Neural crest cell (in vitro differentiated cells): ENCODE data around the gene MYLK2. TPM values are rescaled to one million over a fixed set of nuclear protein-coding genes. Genes with fewer than 3 reads are reported as not detected.
"Not testable (repeated sequence)": the region's sequence is repeated elsewhere in the genome, so short reads cannot be mapped to it uniquely, and the experiment has no call there.

Experiments
- DNase-seq: peaks from one replicate; pipeline ENCODE4 v3.0.0; 2021; ENCODE audit warnings: low read depth, mixed read lengths, low spot score
- H3K27ac Mint-ChIP-seq: one replicate; pipeline ENCODE4 v1.8.0; 2021; ENCODE audit warnings: mild to moderate bottlenecking, mixed read lengths; ENCODE audit not compliant: unreplicated experiment
- H3K27me3 Mint-ChIP-seq: 2 replicates; pipeline ENCODE4 v1.8.0; 2021; ENCODE audit warnings: low read depth, mild to moderate bottlenecking, mixed read lengths
- H3K36me3 Mint-ChIP-seq: 2 replicates; pipeline ENCODE4 v1.8.0; 2021; ENCODE audit warnings: low read depth, mild to moderate bottlenecking, mixed read lengths
- H3K4me1 Mint-ChIP-seq: 2 replicates; pipeline ENCODE4 v1.8.0; 2021; ENCODE audit warnings: mixed read lengths
- H3K4me3 Mint-ChIP-seq: one replicate; pipeline ENCODE4 v1.8.0; 2021; ENCODE audit warnings: mild to moderate bottlenecking, mixed read lengths
- H3K9me3 Mint-ChIP-seq: 2 replicates; pipeline ENCODE4 v1.8.0; 2021; ENCODE audit warnings: mixed read lengths
- total RNA-seq: library from RNA; stranded (reverse); gene quantifications from 2 replicates; pipeline ENCODE4 v1.2.1, GENCODE V29; 2021
- TF ChIP-seq, protein P1 (sequence below): fragments of 200-600 bp; sonication (generic); conservative IDR thresholded peaks from 2 replicates; pipeline ENCODE4 v1.5.0; 2021; ENCODE audit warnings: antibody characterized with exemption, mild to moderate bottlenecking

The MYLK2 gene
- total RNA-seq, 1 donor from 2014 or later = 1.6 TPM

DNA sequence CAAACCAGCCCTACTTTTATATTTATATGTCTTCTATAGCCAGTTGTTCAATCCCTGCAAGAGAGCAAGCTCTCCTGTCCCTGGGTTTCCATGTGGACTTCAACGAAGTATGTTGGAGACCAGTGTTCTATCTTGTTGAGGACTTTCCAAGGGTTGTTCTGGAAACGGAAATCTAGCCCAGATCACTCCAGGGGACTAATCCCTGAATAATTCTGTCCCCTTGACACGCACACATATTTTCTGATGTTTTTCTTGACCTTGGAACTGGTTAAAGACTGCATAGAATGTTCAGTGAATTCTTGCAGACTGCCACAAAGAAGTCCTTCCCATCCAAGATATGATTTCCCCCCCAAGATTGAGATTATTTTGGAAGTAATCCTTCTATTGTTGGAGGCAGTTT is 9.5 kb upstream of the MYLK2 start:
- DNase-seq = no peak
- peaks cover 28% of the 10 kb centered on the region for H3K4me1 Mint-ChIP-seq
- H3K27ac Mint-ChIP-seq = no peak overlapping the region
- no peaks in the 10 kb centered on the region for H3K27me3 Mint-ChIP-seq
- peaks cover 7% of the 10 kb centered on the region for H3K36me3 Mint-ChIP-seq
- TF ChIP-seq, protein P1, sequence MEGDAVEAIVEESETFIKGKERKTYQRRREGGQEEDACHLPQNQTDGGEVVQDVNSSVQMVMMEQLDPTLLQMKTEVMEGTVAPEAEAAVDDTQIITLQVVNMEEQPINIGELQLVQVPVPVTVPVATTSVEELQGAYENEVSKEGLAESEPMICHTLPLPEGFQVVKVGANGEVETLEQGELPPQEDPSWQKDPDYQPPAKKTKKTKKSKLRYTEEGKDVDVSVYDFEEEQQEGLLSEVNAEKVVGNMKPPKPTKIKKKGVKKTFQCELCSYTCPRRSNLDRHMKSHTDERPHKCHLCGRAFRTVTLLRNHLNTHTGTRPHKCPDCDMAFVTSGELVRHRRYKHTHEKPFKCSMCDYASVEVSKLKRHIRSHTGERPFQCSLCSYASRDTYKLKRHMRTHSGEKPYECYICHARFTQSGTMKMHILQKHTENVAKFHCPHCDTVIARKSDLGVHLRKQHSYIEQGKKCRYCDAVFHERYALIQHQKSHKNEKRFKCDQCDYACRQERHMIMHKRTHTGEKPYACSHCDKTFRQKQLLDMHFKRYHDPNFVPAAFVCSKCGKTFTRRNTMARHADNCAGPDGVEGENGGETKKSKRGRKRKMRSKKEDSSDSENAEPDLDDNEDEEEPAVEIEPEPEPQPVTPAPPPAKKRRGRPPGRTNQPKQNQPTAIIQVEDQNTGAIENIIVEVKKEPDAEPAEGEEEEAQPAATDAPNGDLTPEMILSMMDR = no peak
- H3K4me3 Mint-ChIP-seq = no peak overlapping the region
- H3K9me3 Mint-ChIP-seq = no peaks in the 10 kb centered on the region

DNA sequence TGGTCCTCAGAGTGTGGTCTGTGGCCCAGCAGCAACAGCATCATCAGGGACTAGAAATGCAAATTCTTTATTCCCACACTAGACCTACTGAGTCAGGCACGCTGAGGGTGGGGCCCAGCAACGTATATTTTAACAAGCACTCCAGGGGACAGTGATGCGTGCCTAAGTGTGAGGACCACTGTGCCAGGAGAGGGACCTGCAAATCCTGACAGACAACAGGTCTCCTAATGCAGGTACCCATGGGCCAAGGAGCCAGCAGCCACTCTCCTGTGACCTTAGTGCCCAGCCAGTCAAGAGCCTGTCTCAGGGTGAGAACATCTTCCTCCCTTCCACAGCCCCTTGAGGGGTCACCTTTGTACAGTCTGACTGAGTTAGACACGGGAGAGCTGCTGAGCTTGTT is 8.0 kb upstream of the MYLK2 start:
- Mint-ChIP-seq H3K27me3 (no peaks in the 10 kb centered on the region), H3K27ac (no peak overlapping the region), H3K36me3 (peaks cover 5% of the 10 kb centered on the region), H3K4me1 (peaks cover 28% of the 10 kb centered on the region), H3K4me3 (no peak overlapping the region), H3K9me3 (no peaks in the 10 kb centered on the region)
- DNase-seq = no peak
- TF ChIP-seq, protein P1 = no peak

DNA sequence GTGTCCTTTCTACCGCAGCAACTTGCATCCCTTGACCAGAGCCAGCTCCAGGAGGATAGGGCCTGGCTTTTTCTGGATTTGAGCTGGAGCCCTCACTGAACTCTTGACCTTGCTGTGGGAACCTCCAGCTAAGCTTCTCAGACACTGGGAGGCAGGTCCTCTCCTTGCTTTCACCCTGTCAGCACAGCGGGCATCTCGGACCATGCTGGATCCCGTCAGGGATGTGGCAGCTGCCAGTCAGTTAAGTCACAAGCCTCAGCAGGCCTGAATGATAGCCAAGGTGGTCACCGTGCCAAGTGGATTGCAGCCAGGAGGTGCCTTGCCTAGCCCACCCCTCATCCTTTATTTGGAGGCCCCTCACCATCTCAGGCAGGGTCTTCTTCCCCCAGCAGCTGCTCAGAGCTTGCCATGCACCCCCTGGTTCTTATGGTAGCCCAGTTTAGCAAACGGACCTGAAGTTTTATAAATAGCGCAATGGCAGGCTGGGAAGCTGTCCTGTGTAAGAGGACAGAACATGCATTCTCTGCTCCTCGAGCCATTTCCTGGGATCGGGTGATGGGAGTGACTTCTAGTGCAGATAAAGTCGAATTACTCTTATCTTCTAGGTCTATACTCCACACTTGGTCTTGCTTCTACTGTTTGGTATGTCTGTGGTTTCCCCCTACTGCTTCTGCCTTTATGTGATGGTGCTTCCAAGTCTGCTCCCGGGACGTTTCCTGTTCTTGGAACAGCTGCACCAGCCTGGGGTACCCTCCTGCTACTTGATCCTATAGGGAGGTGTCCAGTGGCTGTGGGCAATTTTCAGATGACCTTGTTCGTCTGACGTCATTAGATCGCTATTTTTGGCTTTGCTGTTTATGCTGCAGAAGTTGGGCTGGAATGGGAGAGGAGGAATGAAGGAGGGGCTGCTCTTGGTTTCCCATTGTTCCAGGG is 7.1 kb upstream of the MYLK2 start:
- peaks cover 2% of the 10 kb centered on the region for H3K36me3 Mint-ChIP-seq
- TF ChIP-seq, protein P1 = no peak
- no peaks in the 10 kb centered on the region for H3K9me3 Mint-ChIP-seq
- H3K27ac Mint-ChIP-seq = peak overlapping the region; percentile 45
- DNase-seq = no peak
- H3K4me1 Mint-ChIP-seq = peaks cover 28% of the 10 kb centered on the region
- no peak overlapping the region for H3K4me3 Mint-ChIP-seq
- H3K27me3 Mint-ChIP-seq = no peaks in the 10 kb centered on the region

DNA sequence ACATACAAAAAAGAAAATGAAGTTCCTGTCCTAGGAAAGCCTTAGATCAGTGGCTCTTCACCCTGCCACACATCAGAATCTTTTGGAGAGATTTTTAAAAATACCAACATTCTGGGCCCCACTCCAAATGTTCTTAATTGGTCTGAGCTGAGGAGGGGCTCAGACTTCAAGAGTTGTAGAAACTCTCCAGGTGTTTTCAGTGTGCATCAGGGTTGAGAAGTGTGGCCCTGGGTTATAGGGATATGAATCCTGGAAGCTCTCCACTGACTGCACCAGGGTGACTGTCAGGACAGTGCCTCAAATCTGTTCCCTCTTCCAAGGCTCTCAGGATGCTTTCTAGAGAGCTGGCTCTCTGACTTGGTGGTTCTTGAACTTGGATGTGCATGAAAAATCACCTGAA is 5.5 kb upstream of the MYLK2 start:
- Mint-ChIP-seq H3K4me3 (no peak overlapping the region), H3K36me3 (peaks cover 2% of the 10 kb centered on the region), H3K9me3 (no peaks in the 10 kb centered on the region), H3K4me1 (peaks cover 23% of the 10 kb centered on the region), H3K27ac (no peak overlapping the region), H3K27me3 (no peaks in the 10 kb centered on the region)
- TF ChIP-seq, protein P1 = no peak
- no peak for DNase-seq

DNA sequence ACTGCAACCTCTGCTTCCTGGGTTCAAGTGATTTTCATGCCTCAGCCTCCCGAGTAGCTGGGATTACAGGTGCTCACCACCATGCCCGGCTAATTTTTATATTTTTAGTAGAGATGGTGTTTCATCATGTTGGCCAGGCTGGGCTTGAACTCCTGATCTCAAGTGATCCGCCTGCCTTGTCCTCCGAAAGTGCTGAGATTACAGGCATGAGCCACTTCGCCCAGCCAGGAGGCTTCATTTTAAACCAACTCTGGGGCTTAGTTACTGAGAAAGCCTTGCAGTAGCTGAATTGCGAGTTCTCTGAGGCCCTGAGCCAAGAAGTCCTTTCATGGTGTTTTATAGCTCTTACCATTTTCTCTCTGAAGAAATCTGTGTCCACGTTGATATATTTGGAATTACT is 5.0 kb upstream of the MYLK2 start:
- not testable (repeated sequence) for H3K27me3 Mint-ChIP-seq, H3K9me3 Mint-ChIP-seq
- H3K4me1 Mint-ChIP-seq = peaks cover 20% of the 10 kb centered on the region

More for the DNA sequence above, 5.0 kb upstream of the MYLK2 start:
- H3K36me3 Mint-ChIP-seq, H3K27ac Mint-ChIP-seq, DNase-seq, H3K4me3 Mint-ChIP-seq: not testable (repeated sequence)
